ENCODE data around the gene RARB. TPM values are rescaled to one million over a fixed set of nuclear protein-coding genes. Genes with fewer than 3 reads are reported as not detected.
A peak's percentile ranks its signal among the peaks of the same experiment; 100 is the strongest.

The RARB gene
- total and polyA plus RNA-seq, 2 donors (not counting 1 experiment from before 2014, with no cell fraction given) = 9.4 to 13.3 TPM

DNA sequence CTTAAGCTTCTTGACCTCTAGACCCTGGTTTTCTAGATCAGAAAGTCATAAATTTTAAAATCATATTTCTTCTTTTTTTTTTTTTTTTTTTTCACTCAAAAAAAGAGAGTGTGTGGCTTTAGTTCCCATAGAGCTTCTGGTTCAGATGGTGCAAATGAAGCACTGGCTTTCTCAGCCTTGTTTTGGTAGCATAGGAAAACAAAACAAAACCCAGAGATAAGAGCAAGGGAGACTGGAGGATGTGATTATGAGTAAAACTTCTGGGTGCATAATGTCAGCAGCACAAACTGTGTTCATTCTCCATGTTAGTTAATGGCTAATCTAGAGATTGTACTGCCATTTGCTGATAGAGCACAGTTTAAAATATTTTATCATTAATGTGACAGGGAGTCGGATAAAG, 55.4 kb downstream of the RARB start:
- Histone ChIP-seq H3K4me1 (ENCODE audit: control insufficient read depth, extremely low read depth, insufficient read depth, low read length) (no peaks in the 10 kb centered on the region), H3K4me2 (ENCODE audit: extremely low read depth, insufficient read depth, low read length) (no peak overlapping the region), H3K27me3 (ENCODE audit: control insufficient read depth, insufficient read depth, low read length) (no peaks in the 10 kb centered on the region), H3K79me2 (ENCODE audit: control insufficient read depth, insufficient read depth, low read length) (no peaks in the 10 kb centered on the region), H4K20me1 (ENCODE audit: control insufficient read depth, extremely low read depth, insufficient read depth, low read length) (no peaks in the 10 kb centered on the region), H3K9me3 (ENCODE audit: control insufficient read depth, insufficient read depth, low read depth, low read length) (no peaks in the 10 kb centered on the region), H3K36me3 (ENCODE audit: control insufficient read depth, insufficient read depth, low read length) (no peaks in the 10 kb centered on the region), H3K9ac (ENCODE audit: insufficient read depth, low read length) (no peak overlapping the region), H3K4me3 (replicated peaks in 1 of 4; ENCODE audit: control extremely low read depth in 1 of 4, insufficient read depth in 1 of 4, low read depth in 3 of 4, low read length in 4 of 4) (no peak overlapping the region), H3K27ac (ENCODE audit: insufficient read depth, low read length) (no peak overlapping the region), H2AFZ (ENCODE audit: low read length) (no peak overlapping the region)
- no peak for TF ChIP-seq EZH2 (IDR thresholded peaks at IDR 0.05; ENCODE audit: low read length, missing control alignments)
- DNase-seq (ENCODE audit: low read depth in 2 of 2) = peak in 1 of 2 donors; percentile 44

DNA sequence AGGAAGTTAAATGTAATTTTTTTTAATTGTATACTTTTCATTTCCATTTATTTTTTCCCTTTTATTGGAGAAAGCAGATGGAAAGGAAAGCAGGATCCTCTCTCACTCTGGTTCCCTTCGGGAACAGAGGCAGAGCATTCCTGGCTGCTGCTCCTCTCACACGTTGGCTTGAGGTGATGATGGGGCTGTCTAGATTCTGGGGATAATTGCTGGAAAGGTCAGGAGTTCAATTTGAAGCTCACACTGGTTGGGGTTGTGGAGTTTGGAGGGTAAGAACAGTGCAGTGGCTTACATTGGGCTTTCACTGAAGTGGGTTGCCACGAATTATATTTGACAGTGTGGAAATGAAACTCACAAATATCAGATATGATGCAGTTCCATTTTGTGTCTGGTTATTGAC, 57.6 kb downstream of the RARB start:
- Histone ChIP-seq H3K4me3 (replicated peaks in 1 of 4; ENCODE audit: control extremely low read depth in 1 of 4, insufficient read depth in 1 of 4, low read depth in 3 of 4, low read length in 4 of 4) (no peak overlapping the region), H3K9me3 (ENCODE audit: control insufficient read depth, insufficient read depth, low read depth, low read length) (no peaks in the 10 kb centered on the region), H3K79me2 (ENCODE audit: control insufficient read depth, insufficient read depth, low read length) (no peaks in the 10 kb centered on the region), H3K36me3 (ENCODE audit: control insufficient read depth, insufficient read depth, low read length) (no peaks in the 10 kb centered on the region), H2AFZ (ENCODE audit: low read length) (no peak overlapping the region), H3K4me1 (ENCODE audit: control insufficient read depth, extremely low read depth, insufficient read depth, low read length) (no peaks in the 10 kb centered on the region), H3K27me3 (ENCODE audit: control insufficient read depth, insufficient read depth, low read length) (no peaks in the 10 kb centered on the region), H3K27ac (ENCODE audit: insufficient read depth, low read length) (no peak overlapping the region), H3K9ac (ENCODE audit: insufficient read depth, low read length) (no peak overlapping the region), H4K20me1 (ENCODE audit: control insufficient read depth, extremely low read depth, insufficient read depth, low read length) (no peaks in the 10 kb centered on the region), H3K4me2 (ENCODE audit: extremely low read depth, insufficient read depth, low read length) (no peak overlapping the region)
- no peak for DNase-seq (ENCODE audit: low read depth in 2 of 2)
- TF ChIP-seq, protein P1, sequence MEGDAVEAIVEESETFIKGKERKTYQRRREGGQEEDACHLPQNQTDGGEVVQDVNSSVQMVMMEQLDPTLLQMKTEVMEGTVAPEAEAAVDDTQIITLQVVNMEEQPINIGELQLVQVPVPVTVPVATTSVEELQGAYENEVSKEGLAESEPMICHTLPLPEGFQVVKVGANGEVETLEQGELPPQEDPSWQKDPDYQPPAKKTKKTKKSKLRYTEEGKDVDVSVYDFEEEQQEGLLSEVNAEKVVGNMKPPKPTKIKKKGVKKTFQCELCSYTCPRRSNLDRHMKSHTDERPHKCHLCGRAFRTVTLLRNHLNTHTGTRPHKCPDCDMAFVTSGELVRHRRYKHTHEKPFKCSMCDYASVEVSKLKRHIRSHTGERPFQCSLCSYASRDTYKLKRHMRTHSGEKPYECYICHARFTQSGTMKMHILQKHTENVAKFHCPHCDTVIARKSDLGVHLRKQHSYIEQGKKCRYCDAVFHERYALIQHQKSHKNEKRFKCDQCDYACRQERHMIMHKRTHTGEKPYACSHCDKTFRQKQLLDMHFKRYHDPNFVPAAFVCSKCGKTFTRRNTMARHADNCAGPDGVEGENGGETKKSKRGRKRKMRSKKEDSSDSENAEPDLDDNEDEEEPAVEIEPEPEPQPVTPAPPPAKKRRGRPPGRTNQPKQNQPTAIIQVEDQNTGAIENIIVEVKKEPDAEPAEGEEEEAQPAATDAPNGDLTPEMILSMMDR (conservative IDR thresholded peaks at IDR 0.05 in 1 of 2, IDR thresholded peaks at IDR 0.05 in 1 of 2; ENCODE audit: low read depth in 1 of 2, low read length in 2 of 2) = no peak
- no peak for TF ChIP-seq EZH2 (IDR thresholded peaks at IDR 0.05; ENCODE audit: low read length, missing control alignments)

DNA sequence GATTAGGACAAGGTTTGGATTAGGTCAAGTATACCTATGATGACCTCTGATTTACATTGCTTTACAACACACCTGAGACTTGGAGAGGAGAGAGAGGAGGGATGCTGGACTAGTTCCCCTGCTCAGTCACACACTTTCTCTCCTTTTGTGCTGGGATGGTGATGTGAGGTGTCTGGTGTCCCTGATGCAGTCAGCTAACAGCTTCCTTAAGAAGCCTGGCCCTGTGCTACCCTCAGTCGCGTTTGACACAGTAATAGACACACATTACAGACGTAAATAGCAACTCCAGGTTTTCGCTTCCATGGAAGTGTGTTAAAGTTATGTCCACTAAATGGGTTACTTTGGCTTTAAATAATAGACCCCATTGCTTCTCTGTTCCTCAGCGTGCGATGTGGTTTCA, 58.9 kb downstream of the RARB start:
- no peak overlapping the region for H3K4me2 ChIP-seq (ENCODE audit: extremely low read depth, insufficient read depth, low read length)
- no peaks in the 10 kb centered on the region for H3K9me3 ChIP-seq (ENCODE audit: control insufficient read depth, insufficient read depth, low read depth, low read length)
- no peak overlapping the region for H3K4me3 ChIP-seq (replicated peaks in 1 of 4; ENCODE audit: control extremely low read depth in 1 of 4, insufficient read depth in 1 of 4, low read depth in 3 of 4, low read length in 4 of 4)
- no peaks in the 10 kb centered on the region for H4K20me1 ChIP-seq (ENCODE audit: control insufficient read depth, extremely low read depth, insufficient read depth, low read length)
- no peak for TF ChIP-seq EZH2 (IDR thresholded peaks at IDR 0.05; ENCODE audit: low read length, missing control alignments)
- TF ChIP-seq, protein P1 (conservative IDR thresholded peaks at IDR 0.05 in 1 of 2, IDR thresholded peaks at IDR 0.05 in 1 of 2; ENCODE audit: low read depth in 1 of 2, low read length in 2 of 2) = no peak
- H3K27me3 ChIP-seq (ENCODE audit: control insufficient read depth, insufficient read depth, low read length) = no peaks in the 10 kb centered on the region
- H3K36me3 ChIP-seq (ENCODE audit: control insufficient read depth, insufficient read depth, low read length) = no peaks in the 10 kb centered on the region
- DNase-seq (ENCODE audit: low read depth in 2 of 2) = no peak
- H3K27ac ChIP-seq (ENCODE audit: insufficient read depth, low read length) = no peak overlapping the region
- no peak overlapping the region for H2AFZ ChIP-seq (ENCODE audit: low read length)
- H3K4me1 ChIP-seq (ENCODE audit: control insufficient read depth, extremely low read depth, insufficient read depth, low read length) = no peaks in the 10 kb centered on the region
- H3K9ac ChIP-seq (ENCODE audit: insufficient read depth, low read length) = no peak overlapping the region
- no peaks in the 10 kb centered on the region for H3K79me2 ChIP-seq (ENCODE audit: control insufficient read depth, insufficient read depth, low read length)

All from fibroblast of lung (primary cell).